HG02763 (cell line): ENCODE results near the gene SUV39H1.

Source experiments
- ATAC-seq: cut with Tn5 transposase; IDR thresholded peaks from one replicate; pipeline ENCODE4 v1.9.1; 2021; ENCODE audit warnings: mild to moderate bottlenecking, moderate library complexity; ENCODE audit not compliant: unreplicated experiment

Gene SUV39H1

GRCh38 chrX:48754238-48754637, 57.7 kb downstream of the SUV39H1 start:
- no peak for ATAC-seq
